Ishikawa (cell line): Measurements from ENCODE around the gene SRCIN1.

Source experiments
- CEBPB ChIP-seq: IDR thresholded peaks from 2 replicates; pipeline ENCODE4 v1.6.1; 2012
- CREB1 ChIP-seq: IDR thresholded peaks from 2 replicates; pipeline ENCODE4 v1.6.1; 2012; ENCODE audit warnings: low read depth
- EGR1 ChIP-seq: IDR thresholded peaks from 2 replicates; pipeline ENCODE4 v1.6.1; 2012
- EP300 ChIP-seq: IDR thresholded peaks from 2 replicates; pipeline ENCODE4 v1.6.1; 2012; ENCODE audit warnings: borderline replicate concordance
- FOXM1 ChIP-seq: IDR thresholded peaks from 2 replicates; pipeline ENCODE4 v1.6.1; 2012; ENCODE audit warnings: low read depth, borderline replicate concordance
- MAX ChIP-seq: IDR thresholded peaks from 2 replicates; pipeline ENCODE4 v1.6.1; 2012
- NFIC ChIP-seq: IDR thresholded peaks from 2 replicates; pipeline ENCODE4 v1.6.1; 2012
- RAD21 ChIP-seq: IDR thresholded peaks from 2 replicates; pipeline ENCODE4 v1.6.1; 2012; ENCODE audit warnings: low read depth
- REST ChIP-seq: IDR thresholded peaks from 2 replicates; pipeline ENCODE4 v1.6.1; 2012; ENCODE audit warnings: low read depth, mild to moderate bottlenecking
- TAF1 ChIP-seq: IDR thresholded peaks from 2 replicates; pipeline ENCODE4 v1.6.1; 2012; ENCODE audit warnings: low read depth, mild to moderate bottlenecking
- TCF12 ChIP-seq: IDR thresholded peaks from 2 replicates; pipeline ENCODE4 v1.6.1; 2012; ENCODE audit warnings: low read depth
- TEAD4 ChIP-seq: IDR thresholded peaks from 2 replicates; pipeline ENCODE4 v1.6.1; 2012
- USF1 ChIP-seq: IDR thresholded peaks from 2 replicates; pipeline ENCODE4 v1.6.1; 2012
- YY1 ChIP-seq: IDR thresholded peaks from 2 replicates; pipeline ENCODE4 v1.6.1; 2012; ENCODE audit warnings: low read depth
- ZBTB7A ChIP-seq: IDR thresholded peaks from 2 replicates; pipeline ENCODE4 v1.6.1; 2012; ENCODE audit warnings: low read depth

Gene SRCIN1

DNA sequence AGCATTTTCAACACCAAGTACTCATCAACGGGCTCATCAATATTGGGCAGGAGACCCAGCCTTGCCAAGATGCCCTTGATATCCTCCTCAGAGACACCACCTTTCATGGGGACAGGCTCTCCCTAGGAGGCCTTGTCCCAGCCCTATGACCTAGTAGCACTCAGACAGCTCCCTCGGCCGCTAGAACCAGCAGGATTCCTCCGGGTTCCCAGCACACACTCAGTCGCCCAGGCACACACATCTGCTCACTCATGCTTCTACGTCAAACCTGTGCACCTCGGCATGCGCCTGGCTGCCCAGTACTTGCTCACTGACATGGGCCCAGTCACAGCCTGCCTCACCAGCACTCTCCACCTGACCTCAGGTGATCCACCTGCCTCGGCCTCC lies 17.0 kb downstream of the SRCIN1 start:
- TF ChIP-seq CREB1, result no peak
- TF ChIP-seq EGR1, result no peak
- TF ChIP-seq ZBTB7A, result no peak
- no peak for TF ChIP-seq YY1
- TF ChIP-seq USF1, result no peak

- TF ChIP-seq YY1 (no peak), FOXM1 (no peak), CREB1 (no peak), RAD21 (no peak), EP300 (no peak), ZBTB7A (no peak)
Measured at GRCh38 chr17:38587947-38588787, 17.6 kb downstream of the SRCIN1 start.

DNA sequence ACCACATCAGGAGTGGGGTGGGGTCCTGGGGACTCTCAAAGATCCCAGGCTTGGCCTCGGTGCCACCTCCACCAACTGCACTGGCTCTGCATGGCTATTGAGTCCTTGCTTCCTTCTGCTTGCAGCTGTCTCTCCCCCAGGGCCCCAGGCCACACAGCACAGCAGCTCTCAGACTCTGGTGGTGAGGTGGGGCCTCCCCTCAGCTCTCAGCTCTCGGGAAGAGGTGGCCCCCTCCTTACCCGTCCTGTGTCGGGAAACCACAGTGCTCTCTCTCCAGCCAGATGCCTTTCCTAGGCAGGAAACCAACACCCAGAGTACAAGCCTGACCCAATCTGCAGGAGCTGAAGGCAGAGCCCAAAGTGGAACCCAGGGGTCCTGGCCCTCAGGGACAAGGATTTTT lies 18.5 kb downstream of the SRCIN1 start:
- TF ChIP-seq MAX (no peak), TEAD4 (no peak), CREB1 (no peak), EGR1 (no peak), YY1 (no peak), NFIC (no peak), REST (no peak), USF1 (no peak), TCF12 (no peak), ZBTB7A (no peak)

DNA sequence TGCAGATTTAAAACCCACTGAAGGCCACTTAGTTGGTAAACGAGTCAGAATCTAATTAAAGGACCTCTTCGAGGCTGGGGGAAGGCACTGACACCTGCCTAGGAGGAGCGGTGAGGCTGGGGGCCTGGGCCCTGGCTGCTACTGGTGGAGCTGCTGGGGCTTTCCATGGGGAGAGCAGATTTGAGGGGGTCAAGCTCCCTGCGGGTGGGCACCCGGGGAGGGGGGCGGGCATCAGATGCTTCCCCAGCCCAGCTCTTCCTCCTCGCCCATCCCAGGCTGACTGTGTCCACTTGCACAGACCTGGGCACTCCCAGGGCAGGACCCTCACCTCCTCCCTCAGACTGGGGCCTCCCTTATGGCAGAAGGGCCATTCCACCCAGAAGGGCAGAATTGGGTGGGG lies 19.0 kb downstream of the SRCIN1 start:
- TF ChIP-seq TEAD4, result no peak
- TF ChIP-seq FOXM1, result no peak
- no peak for TF ChIP-seq NFIC
- TF ChIP-seq ZBTB7A, result no peak
- no peak for TF ChIP-seq MAX
- no peak for TF ChIP-seq EP300
- TF ChIP-seq USF1, result no peak
- TF ChIP-seq EGR1, result no peak
- no peak for TF ChIP-seq REST
- no peak for TF ChIP-seq YY1
- TF ChIP-seq TAF1, result no peak
- no peak for TF ChIP-seq CEBPB
- TF ChIP-seq CREB1, result no peak
- TF ChIP-seq RAD21, result no peak
- TF ChIP-seq TCF12, result no peak

DNA sequence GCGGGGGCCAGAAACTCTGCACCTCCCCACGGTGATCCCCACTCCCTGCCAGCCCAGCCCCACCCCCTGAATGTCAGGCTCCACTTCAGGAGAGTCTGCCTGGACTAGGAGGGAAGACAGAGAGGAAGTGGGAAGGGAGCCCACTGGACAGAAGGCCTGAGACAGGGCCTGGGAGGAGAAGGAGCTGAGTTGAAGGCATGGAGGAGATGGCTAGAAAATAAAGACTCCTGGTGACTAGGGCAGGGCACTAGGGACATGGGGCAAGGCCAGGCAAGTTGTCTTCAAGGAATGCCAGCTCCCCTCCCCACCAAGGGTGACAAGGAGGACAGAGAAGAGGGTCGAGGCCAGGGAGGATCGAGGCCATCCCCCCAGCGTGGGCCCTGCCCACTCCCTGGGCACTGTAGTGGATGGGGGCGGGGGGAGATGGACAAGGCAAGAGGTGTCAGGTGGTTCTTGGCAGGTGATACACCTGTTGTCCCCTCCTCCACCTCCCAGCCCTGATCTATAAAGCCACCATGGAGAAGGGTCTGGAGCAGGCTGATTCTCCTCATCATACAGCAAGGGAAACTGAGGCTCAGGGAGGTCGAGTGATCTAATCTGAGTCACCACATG lies 19.7 kb downstream of the SRCIN1 start:
- TF ChIP-seq RAD21 (no peak), EGR1 (no peak), YY1 (no peak)

GRCh38 chr17:38585056-38585917 lies 20.5 kb downstream of the SRCIN1 start:
- no peak for TF ChIP-seq CREB1
- TF ChIP-seq NFIC, result no peak
- TF ChIP-seq CEBPB, result no peak
- no peak for TF ChIP-seq RAD21
- TF ChIP-seq YY1, result no peak
- no peak for TF ChIP-seq USF1
- TF ChIP-seq ZBTB7A, result no peak
- no peak for TF ChIP-seq MAX
- no peak for TF ChIP-seq REST
- TF ChIP-seq TCF12, result no peak
- TF ChIP-seq EGR1, result no peak
- no peak for TF ChIP-seq FOXM1
